Parathyroid adenoma (tissue), 2 donors: ENCODE results near the gene IQSEC2.

Experiments used
- H2AFZ ChIP-seq: fragments of 300-600 bp; sonication (generic); one replicate; pipeline ENCODE4 v1.7.0; 2017; ENCODE audit warnings: antibody characterized with exemption, mild to moderate bottlenecking
- H3K27ac ChIP-seq: fragments of 300-600 bp; sonication (generic); one replicate; pipeline ENCODE4 v1.7.0; 2017
- H3K27me3 ChIP-seq: fragments of 300-600 bp; sonication (generic); one replicate; pipeline ENCODE4 v1.7.0; 2017; ENCODE audit warnings: low read length; ENCODE audit not compliant: control insufficient read depth, insufficient read depth
- H3K36me3 ChIP-seq: fragments of 300-600 bp; sonication (generic); one replicate; pipeline ENCODE4 v1.7.0; 2017; ENCODE audit warnings: low read length; ENCODE audit not compliant: control insufficient read depth, insufficient read depth
- H3K4me1 ChIP-seq: fragments of 300-600 bp; sonication (generic); one replicate; pipeline ENCODE4 v1.7.0; 2017; ENCODE audit warnings: control low read depth
- H3K4me2 ChIP-seq: fragments of 300-600 bp; sonication (generic); one replicate; pipeline ENCODE4 v1.7.0; 2017; ENCODE audit warnings: low read length
- H3K4me3 ChIP-seq: fragments of 300-600 bp; sonication (generic); one replicate; pipeline ENCODE4 v1.7.0; 2017; ENCODE audit warnings: low read depth, low read length
- H3K79me2 ChIP-seq: fragments of 300-600 bp; sonication (generic); one replicate; pipeline ENCODE4 v1.7.0; 2017; ENCODE audit warnings: control low read depth
- H3K9ac ChIP-seq: fragments of 300-600 bp; sonication (generic); one replicate; pipeline ENCODE4 v1.7.0; 2017; ENCODE audit warnings: mild to moderate bottlenecking
- H3K9me3 ChIP-seq: fragments of 300-600 bp; sonication (generic); one replicate; pipeline ENCODE4 v1.7.0; 2017; ENCODE audit warnings: low read length; ENCODE audit not compliant: control insufficient read depth
- CTCF ChIP-seq: fragments of 300-600 bp; sonication (generic); IDR thresholded peaks from one replicate; pipeline ENCODE4 v1.7.0; 2017; ENCODE audit warnings: antibody characterized with exemption, mild to moderate bottlenecking
- donor health status: primary hyperparathyroidism.

The IQSEC2 gene

DNA sequence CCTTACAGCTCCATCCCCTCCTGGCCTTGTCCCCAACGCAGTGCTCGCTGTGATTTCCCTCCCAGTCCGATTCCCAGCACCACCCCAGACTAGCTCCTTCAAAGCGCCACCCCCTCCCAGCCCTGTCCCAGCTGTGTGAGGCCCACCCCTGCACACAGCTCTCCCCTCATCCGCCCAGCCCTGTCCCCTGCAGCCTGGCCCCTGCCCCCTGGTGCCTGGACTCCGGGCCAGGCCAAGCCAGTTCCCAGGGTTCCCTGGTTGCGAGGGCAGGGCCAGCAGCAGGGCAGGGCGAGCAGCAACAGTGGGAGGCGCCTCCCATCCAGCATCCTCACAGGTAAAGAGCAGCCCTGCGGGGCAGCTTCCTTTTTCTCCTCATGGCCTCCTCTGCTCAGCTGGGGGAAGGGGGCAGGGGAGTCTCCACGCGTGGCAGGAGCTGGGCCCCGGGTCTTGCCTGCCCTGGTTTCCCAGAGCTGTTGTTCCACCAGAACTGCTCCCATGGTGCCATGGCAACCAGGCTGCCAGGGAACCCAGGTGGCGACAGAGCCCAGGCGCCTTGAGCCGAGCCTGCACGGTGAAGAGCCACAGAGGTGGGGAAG, 24.8 kb downstream of the IQSEC2 start:
- TF ChIP-seq CTCF, result no peak
- Histone ChIP-seq H3K79me2 (no peaks in the 10 kb centered on the region), H3K4me1 (no peaks in the 10 kb centered on the region), H3K27ac (no peak overlapping the region), H3K27me3 (no peaks in the 10 kb centered on the region), H3K9ac (no peak overlapping the region), H3K4me2 (no peak overlapping the region), H3K9me3 (no peaks in the 10 kb centered on the region), H3K4me3 (no peak overlapping the region), H3K36me3 (no peaks in the 10 kb centered on the region), H2AFZ (no peak overlapping the region)

GRCh38 chrX:53255738-53256191, 25.6 kb downstream of the IQSEC2 start:
- Histone ChIP-seq H3K36me3 (no peaks in the 10 kb centered on the region), H3K27ac (no peak overlapping the region), H3K9me3 (no peaks in the 10 kb centered on the region), H3K4me2 (no peak overlapping the region), H3K9ac (no peak overlapping the region), H3K4me3 (no peak overlapping the region), H3K4me1 (no peaks in the 10 kb centered on the region), H3K79me2 (no peaks in the 10 kb centered on the region), H2AFZ (no peak overlapping the region), H3K27me3 (no peaks in the 10 kb centered on the region)
- TF ChIP-seq CTCF, result no peak

DNA sequence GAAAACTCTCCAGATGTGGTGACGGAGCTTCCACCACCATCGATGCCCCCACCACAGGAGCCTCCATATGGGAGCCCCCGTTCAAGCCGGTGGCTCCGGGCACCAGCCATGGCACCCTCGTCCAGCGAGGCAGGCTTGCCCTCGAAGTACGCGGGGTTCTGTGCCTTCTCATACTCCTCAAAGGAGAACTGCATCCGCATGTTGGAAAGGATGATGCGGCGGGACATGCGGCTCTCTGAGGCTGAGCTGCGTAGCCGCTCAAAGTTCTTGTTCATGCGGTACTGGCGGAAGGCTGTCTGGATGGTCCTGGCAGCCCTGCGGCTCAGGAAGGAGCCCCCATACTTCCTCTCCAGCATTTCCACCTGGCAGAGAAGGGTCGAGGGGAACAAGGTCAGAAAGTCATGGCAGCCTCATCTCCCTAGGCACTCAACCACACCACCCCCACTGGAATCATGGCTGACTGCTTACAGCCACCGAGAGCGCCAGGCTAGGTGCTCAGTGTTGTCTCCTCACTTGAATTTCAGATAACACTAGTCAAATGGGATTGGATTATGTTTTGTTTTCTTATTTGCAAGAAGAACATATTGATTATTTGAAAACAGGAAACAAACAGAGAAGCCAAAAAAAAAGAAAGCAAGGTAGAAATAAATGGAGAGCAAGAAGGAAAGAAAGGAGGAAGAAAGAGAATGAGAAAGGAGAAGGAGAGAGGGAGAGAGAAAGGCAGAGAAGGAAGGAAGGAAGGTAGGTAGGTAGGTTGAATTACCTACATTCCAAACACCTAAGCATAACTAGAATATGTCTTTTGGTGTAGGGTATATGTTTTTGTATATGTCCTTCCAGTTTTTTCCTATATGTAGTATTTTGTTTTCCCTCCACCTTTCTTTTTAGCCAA, 26.6 kb downstream of the IQSEC2 start:
- H3K27me3 ChIP-seq, result no peaks in the 10 kb centered on the region
- H3K9me3 ChIP-seq, result no peaks in the 10 kb centered on the region
- H3K27ac ChIP-seq, result no peak overlapping the region
- H3K79me2 ChIP-seq, result no peaks in the 10 kb centered on the region
- TF ChIP-seq CTCF, result no peak
- H3K4me2 ChIP-seq, result no peak overlapping the region
- H3K36me3 ChIP-seq, result no peaks in the 10 kb centered on the region
- no peaks in the 10 kb centered on the region for H3K4me1 ChIP-seq
- H2AFZ ChIP-seq, result no peak overlapping the region
- H3K4me3 ChIP-seq, result no peak overlapping the region
- H3K9ac ChIP-seq, result no peak overlapping the region

DNA sequence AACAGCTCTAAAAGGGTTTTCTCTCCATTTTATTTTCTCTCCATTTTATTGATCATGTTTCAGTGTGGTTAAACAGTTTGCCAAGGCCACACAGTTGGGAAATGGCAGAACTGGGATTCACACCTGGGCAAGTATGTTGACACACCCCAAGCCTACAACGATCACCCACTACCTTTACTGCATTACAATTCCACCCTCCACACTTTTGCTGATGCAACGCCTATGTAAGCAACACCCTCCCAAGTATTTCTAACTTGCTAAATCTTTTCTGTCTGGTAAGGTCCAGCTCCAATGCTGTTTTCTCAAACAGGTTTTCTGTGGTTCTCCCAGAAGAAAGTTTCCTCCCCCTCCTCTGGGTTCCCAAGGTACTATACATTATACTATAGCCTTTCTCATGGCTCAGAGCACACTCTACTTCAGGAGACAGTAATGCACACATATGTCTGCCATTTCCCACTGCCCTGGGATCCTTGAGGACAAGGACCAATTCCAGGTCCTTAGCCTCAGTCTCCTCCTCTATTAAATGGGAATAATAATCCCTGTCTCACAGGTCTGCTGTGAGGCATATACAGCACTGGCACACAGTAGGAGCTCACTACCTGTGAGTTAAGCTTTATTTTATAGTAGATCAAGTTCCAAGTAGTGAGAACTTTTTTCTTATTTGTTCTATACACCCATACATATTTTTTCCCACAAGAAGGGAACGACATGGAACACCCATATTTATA, 27.9 kb downstream of the IQSEC2 start:
- Histone ChIP-seq H3K9me3 (no peaks in the 10 kb centered on the region), H3K79me2 (no peaks in the 10 kb centered on the region), H3K27me3 (no peaks in the 10 kb centered on the region), H3K4me3 (no peak overlapping the region), H3K9ac (no peak overlapping the region), H3K4me2 (no peak overlapping the region), H2AFZ (no peak overlapping the region), H3K36me3 (no peaks in the 10 kb centered on the region), H3K4me1 (no peaks in the 10 kb centered on the region), H3K27ac (no peak overlapping the region)
- TF ChIP-seq CTCF, result no peak
